Left forelimb (tissue), 1 donor: ENCODE results near the gene CGB7.
"Not testable (repeated sequence)": the region's sequence is repeated elsewhere in the genome, so short reads cannot be mapped to it uniquely, and the experiment has no call there.

ENCODE experiments used
- DNase-seq: peaks from one replicate; pipeline ENCODE4 v3.0.0-alpha.2; 2018; ENCODE audit warnings: low spot score

The CGB7 gene

GRCh38 chr19:49057636-49058234 lies at the start of gene CGB7:
TSS of gene CGB7 (minus strand) at chr19:49057749. CDS start at chr19:49055375, 2,374 bp downstream.
- no peak for DNase-seq

- no peak for DNase-seq
Observed at GRCh38 chr19:49106648-49107135, 49.1 kb upstream of the CGB7 start.

- DNase-seq = no peak
Observed at GRCh38 chr19:49104229-49104864, 46.8 kb upstream of the CGB7 start.

GRCh38 chr19:49103331-49104085 lies 46.0 kb upstream of the CGB7 start:
- no peak for DNase-seq

- DNase-seq = no peak
Observed at GRCh38 chr19:49102303-49102702, 44.8 kb upstream of the CGB7 start.

- no peak for DNase-seq
Observed at GRCh38 chr19:49101160-49101559, 43.6 kb upstream of the CGB7 start.

GRCh38 chr19:49098795-49099194 lies 41.2 kb upstream of the CGB7 start:
- no peak for DNase-seq

GRCh38 chr19:49097453-49098288 lies 40.1 kb upstream of the CGB7 start:
- DNase-seq = no peak

- DNase-seq = no peak
Observed at GRCh38 chr19:49094505-49095482, 37.2 kb upstream of the CGB7 start.

GRCh38 chr19:49092686-49093085 lies 35.1 kb upstream of the CGB7 start:
- no peak for DNase-seq

- DNase-seq = no peak
Observed at GRCh38 chr19:49091391-49092038, 34.0 kb upstream of the CGB7 start.

GRCh38 chr19:49086296-49086695 lies 28.7 kb upstream of the CGB7 start:
- no peak for DNase-seq

- DNase-seq = no peak
Observed at GRCh38 chr19:49085868-49086232, 28.3 kb upstream of the CGB7 start.

- DNase-seq = peak; percentile 100
Observed at GRCh38 chr19:49085020-49085867, 27.7 kb upstream of the CGB7 start, which contains the start of gene SNRNP70. TSS of gene SNRNP70 (plus strand) at chr19:49085451. CDS start at chr19:49086415, 964 bp downstream.

- no peak for DNase-seq
Observed at GRCh38 chr19:49084206-49085019, 26.9 kb upstream of the CGB7 start.

GRCh38 chr19:49081273-49081672 lies 23.7 kb upstream of the CGB7 start:
- DNase-seq = no peak

GRCh38 chr19:49080392-49080791 lies 22.8 kb upstream of the CGB7 start:
- DNase-seq = no peak

GRCh38 chr19:49074869-49075268 lies 17.3 kb upstream of the CGB7 start:
- DNase-seq = not testable (repeated sequence)
